ENCODE data around the gene STK32C. TPM values are rescaled to one million over a fixed set of nuclear protein-coding genes. Genes with fewer than 3 reads are reported as not detected.

The STK32C gene
- total RNA-seq, 1 experiment from 2014 or later = 20.7 TPM

- DNase-seq (ENCODE audit: unreplicated experiment) = no peak
- CTCF ChIA-PET = no interaction called here
- no TSS peak for BruUV-seq (replicated peaks)
- H3K27ac Mint-ChIP-seq (ENCODE audit: low read depth, unreplicated experiment) = no peak overlapping the region
- no peaks in the 10 kb centered on the region for H3K27me3 Mint-ChIP-seq (ENCODE audit: insufficient read depth, unreplicated experiment)
- no peaks in the 10 kb centered on the region for H3K9me3 Mint-ChIP-seq (ENCODE audit: unreplicated experiment)
- intact Hi-C loops (cut with micrococcal nuclease) = no loop called here
- no peaks in the 10 kb centered on the region for H3K4me1 Mint-ChIP-seq (ENCODE audit: insufficient read depth, unreplicated experiment)
- H3K4me3 Mint-ChIP-seq (ENCODE audit: unreplicated experiment) = no peak overlapping the region
- POLR2A ChIA-PET = no interaction called here
- TF ChIP-seq CTCF (IDR thresholded peaks at IDR 0.05; ENCODE audit: unreplicated experiment) = no peak
- no peaks in the 10 kb centered on the region for H3K36me3 Mint-ChIP-seq (ENCODE audit: insufficient read depth, unreplicated experiment)
Measured at GRCh38 chr10:132274581-132274980, 33.2 kb downstream of the STK32C start.

DNA sequence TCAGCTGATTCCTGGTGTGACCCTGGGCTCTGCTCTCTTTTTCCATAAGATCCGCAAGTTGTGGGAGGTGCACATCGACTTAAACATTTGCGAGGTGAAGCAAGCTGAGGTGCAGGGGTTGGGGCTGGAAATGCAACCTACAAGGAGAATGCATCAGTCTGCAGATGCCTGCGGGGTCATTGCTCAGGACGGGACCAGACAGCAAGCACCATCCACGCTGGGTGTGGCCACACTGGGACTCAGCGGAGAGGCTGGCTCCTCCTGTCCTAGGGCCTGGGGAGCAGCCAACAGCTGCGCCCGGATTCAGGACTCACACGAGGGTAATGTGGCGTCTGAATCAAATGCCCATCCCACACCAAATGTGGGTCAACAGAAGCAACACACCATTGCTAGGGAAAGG lies 33.8 kb downstream of the STK32C start:
- CTCF ChIA-PET = no interaction called here
- BruUV-seq (replicated peaks) = no TSS peak
- intact Hi-C loops (cut with micrococcal nuclease) = no loop called here

GRCh38 chr10:132273304-132273944 lies 34.3 kb downstream of the STK32C start:
- H3K27ac Mint-ChIP-seq (ENCODE audit: low read depth, unreplicated experiment) = no peak overlapping the region
- H3K36me3 Mint-ChIP-seq (ENCODE audit: insufficient read depth, unreplicated experiment) = no peaks in the 10 kb centered on the region
- H3K4me3 Mint-ChIP-seq (ENCODE audit: unreplicated experiment) = no peak overlapping the region
- H3K27me3 Mint-ChIP-seq (ENCODE audit: insufficient read depth, unreplicated experiment) = no peaks in the 10 kb centered on the region
- H3K9me3 Mint-ChIP-seq (ENCODE audit: unreplicated experiment) = no peaks in the 10 kb centered on the region
- POLR2A ChIA-PET = no interaction called here
- no peak for TF ChIP-seq CTCF (IDR thresholded peaks at IDR 0.05; ENCODE audit: unreplicated experiment)
- intact Hi-C loops (cut with micrococcal nuclease) = no loop called here
- DNase-seq (ENCODE audit: unreplicated experiment) = no peak
- no TSS peak for BruUV-seq (replicated peaks)
- H3K4me1 Mint-ChIP-seq (ENCODE audit: insufficient read depth, unreplicated experiment) = no peaks in the 10 kb centered on the region
- CTCF ChIA-PET = no interaction called here

More for the DNA sequence above, 33.8 kb downstream of the STK32C start:
- no peak for TF ChIP-seq CTCF (IDR thresholded peaks at IDR 0.05; ENCODE audit: unreplicated experiment)
- H3K27ac Mint-ChIP-seq (ENCODE audit: low read depth, unreplicated experiment) = no peak overlapping the region
- H3K9me3 Mint-ChIP-seq (ENCODE audit: unreplicated experiment) = no peaks in the 10 kb centered on the region
- H3K4me3 Mint-ChIP-seq (ENCODE audit: unreplicated experiment) = no peak overlapping the region
- no peaks in the 10 kb centered on the region for H3K27me3 Mint-ChIP-seq (ENCODE audit: insufficient read depth, unreplicated experiment)
- DNase-seq (ENCODE audit: unreplicated experiment) = no peak
- POLR2A ChIA-PET = no interaction called here
- no peaks in the 10 kb centered on the region for H3K36me3 Mint-ChIP-seq (ENCODE audit: insufficient read depth, unreplicated experiment)
- no peaks in the 10 kb centered on the region for H3K4me1 Mint-ChIP-seq (ENCODE audit: insufficient read depth, unreplicated experiment)

- CTCF ChIA-PET = interaction anchor here (1.4 kb wide), 1 partner anchor 9 kb away, joined by 4 read pairs; no protein-coding TSS in a partner anchor
- Mint-ChIP-seq H3K9me3 (ENCODE audit: unreplicated experiment) (no peaks in the 10 kb centered on the region), H3K4me1 (ENCODE audit: insufficient read depth, unreplicated experiment) (no peaks in the 10 kb centered on the region), H3K4me3 (ENCODE audit: unreplicated experiment) (no peak overlapping the region), H3K27ac (ENCODE audit: low read depth, unreplicated experiment) (no peak overlapping the region), H3K36me3 (ENCODE audit: insufficient read depth, unreplicated experiment) (no peaks in the 10 kb centered on the region), H3K27me3 (ENCODE audit: insufficient read depth, unreplicated experiment) (no peaks in the 10 kb centered on the region)
- POLR2A ChIA-PET = no interaction called here
- intact Hi-C loops (cut with micrococcal nuclease) = no loop called here
- no TSS peak for BruUV-seq (replicated peaks)
- no peak for TF ChIP-seq CTCF (IDR thresholded peaks at IDR 0.05; ENCODE audit: unreplicated experiment)
- no peak for DNase-seq (ENCODE audit: unreplicated experiment)
Measured at GRCh38 chr10:132272231-132272971, 35.3 kb downstream of the STK32C start.
